ENCODE measurements around the gene NEK1. TPM values are rescaled to one million over a fixed set of nuclear protein-coding genes. Genes with fewer than 3 reads are reported as not detected.
A peak's percentile ranks its signal among the peaks of the same experiment; 100 is the strongest.

Gene NEK1
- total RNA-seq, 1 donor from 2014 or later, result 13.0 TPM

DNA sequence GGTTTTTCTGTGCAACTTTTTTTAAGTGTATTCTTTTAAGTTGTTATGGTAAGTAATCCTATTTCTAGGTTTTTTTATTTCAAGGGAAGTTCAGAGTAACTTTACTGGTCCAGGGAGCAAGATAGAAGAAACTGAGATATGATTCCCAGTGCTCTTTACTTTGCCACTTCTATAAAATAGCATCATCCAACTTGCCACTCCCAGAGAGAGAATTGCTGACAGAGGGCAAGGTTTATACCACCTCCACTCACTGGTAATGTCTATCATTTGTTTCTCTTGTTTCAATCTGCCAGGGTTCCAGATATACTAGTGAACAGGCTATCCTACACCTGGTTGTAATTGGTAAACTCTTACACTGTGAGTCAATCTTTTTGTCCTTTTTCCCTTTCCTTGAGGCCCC is 4.5 kb upstream of the NEK1 start:
- Mint-ChIP-seq H3K9me3 (ENCODE audit: unreplicated experiment) (no peaks in the 10 kb centered on the region), H3K4me3 (ENCODE audit: unreplicated experiment) (no peak overlapping the region), H3K4me1 (ENCODE audit: low read depth, unreplicated experiment) (peaks cover 20% of the 10 kb centered on the region), H3K36me3 (ENCODE audit: low read depth, unreplicated experiment) (no peaks in the 10 kb centered on the region), H3K27me3 (ENCODE audit: low read depth, unreplicated experiment) (no peaks in the 10 kb centered on the region), H3K27ac (ENCODE audit: unreplicated experiment) (no peak overlapping the region)
- Histone ChIP-seq H2AFZ (ENCODE audit: low read depth, low read length) (no peak overlapping the region), H3K9me3 (ENCODE audit: insufficient read depth, low read depth, low read length) (no peaks in the 10 kb centered on the region), H3K79me2 (ENCODE audit: insufficient read depth, low read length) (peaks cover 19% of the 10 kb centered on the region), H3K4me3 (ENCODE audit: insufficient read depth, low read depth, low read length) (no peak overlapping the region), H4K20me1 (ENCODE audit: insufficient read depth, low read length) (peaks cover 2% of the 10 kb centered on the region), H3K27me3 (ENCODE audit: insufficient read depth, low read length) (no peaks in the 10 kb centered on the region), H3K36me3 (ENCODE audit: insufficient read depth, low read length) (no peaks in the 10 kb centered on the region), H3K4me2 (ENCODE audit: low read length) (no peak overlapping the region), H3K27ac (ENCODE audit: low read depth, low read length) (no peak overlapping the region), H3K4me1 (ENCODE audit: insufficient read depth, low read length) (peaks cover 20% of the 10 kb centered on the region), H3K9ac (ENCODE audit: low read length) (no peak overlapping the region)
- no peak for FAIRE-seq
- no peak for TF ChIP-seq EZH2 (IDR thresholded peaks at IDR 0.05; ENCODE audit: insufficient read depth, low read length)
- no peak for TF ChIP-seq CTCF (IDR thresholded peaks at IDR 0.05; ENCODE audit: insufficient read depth, low read depth, low read length)
- DNase-seq (ENCODE audit: low read depth), result no peak

- Histone ChIP-seq H3K9me3 (ENCODE audit: insufficient read depth, low read depth, low read length) (no peaks in the 10 kb centered on the region), H3K4me2 (ENCODE audit: low read length) (no peak overlapping the region), H2AFZ (ENCODE audit: low read depth, low read length) (no peak overlapping the region), H3K79me2 (ENCODE audit: insufficient read depth, low read length) (peaks cover 18% of the 10 kb centered on the region), H3K9ac (ENCODE audit: low read length) (no peak overlapping the region), H3K4me3 (ENCODE audit: insufficient read depth, low read depth, low read length) (no peak overlapping the region), H3K27me3 (ENCODE audit: insufficient read depth, low read length) (no peaks in the 10 kb centered on the region), H3K4me1 (ENCODE audit: insufficient read depth, low read length) (peaks cover 22% of the 10 kb centered on the region), H3K36me3 (ENCODE audit: insufficient read depth, low read length) (no peaks in the 10 kb centered on the region), H3K27ac (ENCODE audit: low read depth, low read length) (no peak overlapping the region), H4K20me1 (ENCODE audit: insufficient read depth, low read length) (no peaks in the 10 kb centered on the region)
- Mint-ChIP-seq H3K4me3 (ENCODE audit: unreplicated experiment) (no peak overlapping the region), H3K27ac (ENCODE audit: unreplicated experiment) (no peak overlapping the region), H3K27me3 (ENCODE audit: low read depth, unreplicated experiment) (no peaks in the 10 kb centered on the region), H3K36me3 (ENCODE audit: low read depth, unreplicated experiment) (no peaks in the 10 kb centered on the region), H3K4me1 (ENCODE audit: low read depth, unreplicated experiment) (peaks cover 28% of the 10 kb centered on the region), H3K9me3 (ENCODE audit: unreplicated experiment) (no peaks in the 10 kb centered on the region)
- DNase-seq (ENCODE audit: low read depth), result peak; percentile 54
- TF ChIP-seq CTCF (IDR thresholded peaks at IDR 0.05; ENCODE audit: insufficient read depth, low read depth, low read length) (no peak), EZH2 (IDR thresholded peaks at IDR 0.05; ENCODE audit: insufficient read depth, low read length) (no peak)
- FAIRE-seq, result no peak
Observed at GRCh38 chr4:169615467-169616106, 3.2 kb upstream of the NEK1 start.

Data from astrocyte (in vitro differentiated cells and primary cell).